Measurements from ENCODE around the gene ABLIM3. TPM values are rescaled to one million over a fixed set of nuclear protein-coding genes. Genes with fewer than 3 reads are reported as not detected.

Gene ABLIM3
- total RNA-seq, 1 donor from 2014 or later = 3.6 TPM

- Mint-ChIP-seq H3K36me3 (ENCODE audit: low read depth, unreplicated experiment) (no peaks in the 10 kb centered on the region), H3K9me3 (ENCODE audit: unreplicated experiment) (no peaks in the 10 kb centered on the region), H3K4me1 (ENCODE audit: unreplicated experiment) (peaks cover 19% of the 10 kb centered on the region), H3K27me3 (ENCODE audit: unreplicated experiment) (peaks cover 9% of the 10 kb centered on the region), H3K27ac (ENCODE audit: unreplicated experiment) (no peak overlapping the region), H3K4me3 (ENCODE audit: unreplicated experiment) (no peak overlapping the region)
- DNase-seq (ENCODE audit: low spot score) = no peak
- TF ChIP-seq, protein P1, sequence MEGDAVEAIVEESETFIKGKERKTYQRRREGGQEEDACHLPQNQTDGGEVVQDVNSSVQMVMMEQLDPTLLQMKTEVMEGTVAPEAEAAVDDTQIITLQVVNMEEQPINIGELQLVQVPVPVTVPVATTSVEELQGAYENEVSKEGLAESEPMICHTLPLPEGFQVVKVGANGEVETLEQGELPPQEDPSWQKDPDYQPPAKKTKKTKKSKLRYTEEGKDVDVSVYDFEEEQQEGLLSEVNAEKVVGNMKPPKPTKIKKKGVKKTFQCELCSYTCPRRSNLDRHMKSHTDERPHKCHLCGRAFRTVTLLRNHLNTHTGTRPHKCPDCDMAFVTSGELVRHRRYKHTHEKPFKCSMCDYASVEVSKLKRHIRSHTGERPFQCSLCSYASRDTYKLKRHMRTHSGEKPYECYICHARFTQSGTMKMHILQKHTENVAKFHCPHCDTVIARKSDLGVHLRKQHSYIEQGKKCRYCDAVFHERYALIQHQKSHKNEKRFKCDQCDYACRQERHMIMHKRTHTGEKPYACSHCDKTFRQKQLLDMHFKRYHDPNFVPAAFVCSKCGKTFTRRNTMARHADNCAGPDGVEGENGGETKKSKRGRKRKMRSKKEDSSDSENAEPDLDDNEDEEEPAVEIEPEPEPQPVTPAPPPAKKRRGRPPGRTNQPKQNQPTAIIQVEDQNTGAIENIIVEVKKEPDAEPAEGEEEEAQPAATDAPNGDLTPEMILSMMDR (IDR thresholded peaks at IDR 0.05; ENCODE audit: unreplicated experiment) = no peak
Measured at GRCh38 chr5:149138182-149138923, 2.9 kb upstream of the ABLIM3 start.

DNA sequence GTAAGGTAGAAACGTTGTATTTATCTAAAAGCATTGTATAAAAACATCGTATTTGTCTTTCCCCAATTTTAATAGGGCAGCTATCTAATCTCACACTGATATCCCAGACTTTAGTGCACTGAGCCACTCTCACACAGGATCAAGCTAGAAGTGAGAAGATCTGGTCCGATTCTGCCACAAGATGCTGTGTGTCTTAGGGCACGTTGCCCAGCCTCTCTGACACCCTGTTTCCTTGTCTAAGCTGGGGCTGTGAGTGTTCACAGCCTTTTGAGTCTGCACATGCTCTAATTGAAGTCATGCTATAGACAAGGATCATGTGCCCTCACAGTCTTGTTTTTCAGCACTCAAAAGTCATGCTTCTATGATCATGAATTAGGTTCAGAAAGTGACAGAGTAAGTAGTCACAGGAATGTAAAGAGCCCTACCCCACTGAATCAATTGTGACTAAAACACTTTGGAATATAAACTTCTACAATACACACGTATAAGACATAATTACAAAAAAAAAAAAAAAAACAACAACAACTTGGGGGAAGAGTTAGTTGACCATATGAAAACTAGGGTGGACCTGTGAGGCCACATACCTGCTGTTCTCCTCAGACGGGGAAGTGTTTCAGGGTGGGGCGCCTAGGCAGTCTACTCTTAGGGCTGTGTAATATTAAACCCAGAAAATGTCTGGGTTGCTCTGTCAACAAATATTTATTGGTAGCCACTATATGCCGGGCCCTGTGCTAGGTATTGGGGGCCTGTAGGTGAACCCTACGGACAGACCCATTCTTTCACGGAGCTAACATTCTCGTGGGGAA is 893 bp upstream of the ABLIM3 start:
- no peak overlapping the region for H3K27ac Mint-ChIP-seq (ENCODE audit: unreplicated experiment)
- TF ChIP-seq, protein P1 (IDR thresholded peaks at IDR 0.05; ENCODE audit: unreplicated experiment) = no peak
- H3K4me1 Mint-ChIP-seq (ENCODE audit: unreplicated experiment) = peaks cover 19% of the 10 kb centered on the region
- H3K4me3 Mint-ChIP-seq (ENCODE audit: unreplicated experiment) = no peak overlapping the region
- H3K36me3 Mint-ChIP-seq (ENCODE audit: low read depth, unreplicated experiment) = no peaks in the 10 kb centered on the region
- H3K9me3 Mint-ChIP-seq (ENCODE audit: unreplicated experiment) = no peaks in the 10 kb centered on the region
- no peak for DNase-seq (ENCODE audit: low spot score)
- H3K27me3 Mint-ChIP-seq (ENCODE audit: unreplicated experiment) = peaks cover 6% of the 10 kb centered on the region

DNA sequence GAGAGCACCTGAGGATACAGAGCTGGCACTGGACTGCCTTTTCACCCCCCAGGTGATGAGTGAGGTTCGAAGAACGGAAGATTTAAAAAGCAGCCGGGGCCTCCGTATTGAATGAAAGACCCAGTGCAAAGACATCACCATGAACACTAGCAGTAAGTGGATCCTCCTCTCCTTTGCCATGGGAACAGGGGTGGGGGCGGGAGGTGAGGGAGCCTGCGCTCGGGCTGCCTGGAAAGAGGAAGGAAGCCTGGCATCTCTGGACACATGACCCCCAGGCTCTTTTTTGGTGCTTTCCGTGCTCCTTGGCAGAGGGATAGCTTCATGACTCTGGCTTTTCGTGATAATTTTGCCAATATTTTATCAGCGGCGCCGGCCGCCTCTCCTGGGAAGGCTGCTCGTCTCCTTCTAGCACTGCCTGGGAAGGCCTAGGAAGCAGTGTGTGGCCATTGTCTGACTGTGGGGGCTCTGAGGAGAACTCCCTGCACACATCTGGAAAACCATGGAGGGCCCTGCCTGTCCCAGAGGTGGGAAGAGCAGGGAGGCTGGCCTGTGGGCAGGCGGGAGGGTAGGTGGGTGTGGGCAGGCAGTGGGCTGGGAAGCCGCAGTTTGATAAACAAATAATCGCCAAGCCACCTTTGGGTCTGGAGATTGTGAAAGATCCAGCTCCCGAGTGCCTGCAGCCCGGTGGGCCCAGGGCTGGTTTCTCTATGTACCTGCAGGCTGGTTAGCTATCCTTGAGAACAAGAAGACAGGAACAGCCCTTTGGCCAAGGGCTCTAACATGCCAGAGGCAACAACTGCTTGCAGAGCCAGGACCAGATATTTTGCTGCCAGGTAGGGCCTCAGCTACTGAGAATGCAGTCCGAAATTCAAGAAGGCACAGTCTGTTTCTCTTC is 911 bp downstream of the ABLIM3 start:
- Mint-ChIP-seq H3K4me1 (ENCODE audit: unreplicated experiment) (peaks cover 12% of the 10 kb centered on the region), H3K27ac (ENCODE audit: unreplicated experiment) (no peak overlapping the region), H3K27me3 (ENCODE audit: unreplicated experiment) (peaks cover 6% of the 10 kb centered on the region), H3K4me3 (ENCODE audit: unreplicated experiment) (no peak overlapping the region), H3K9me3 (ENCODE audit: unreplicated experiment) (no peaks in the 10 kb centered on the region), H3K36me3 (ENCODE audit: low read depth, unreplicated experiment) (no peaks in the 10 kb centered on the region)
- DNase-seq (ENCODE audit: low spot score) = no peak
- TF ChIP-seq, protein P1 (IDR thresholded peaks at IDR 0.05; ENCODE audit: unreplicated experiment) = no peak

DNA sequence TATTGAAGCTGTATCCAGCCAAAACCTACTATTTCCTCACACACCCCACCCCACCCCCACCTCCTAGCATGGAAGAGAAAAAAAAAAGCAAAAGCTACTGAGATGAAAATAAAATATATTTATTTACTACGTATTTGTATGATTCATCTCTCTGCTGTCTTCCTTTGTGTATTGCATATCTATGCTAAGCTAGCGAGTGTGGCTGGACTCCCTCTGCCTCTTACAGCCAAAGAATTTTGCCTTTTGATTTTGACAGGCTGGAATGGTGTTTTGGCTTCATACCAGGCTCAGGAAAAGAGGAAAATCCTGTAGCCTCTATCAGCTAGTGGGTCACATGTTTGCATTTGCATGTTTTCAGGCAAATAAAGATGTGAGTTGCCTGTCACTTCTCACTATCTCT is 2.2 kb downstream of the ABLIM3 start:
- H3K27ac Mint-ChIP-seq (ENCODE audit: unreplicated experiment) = no peak overlapping the region
- H3K27me3 Mint-ChIP-seq (ENCODE audit: unreplicated experiment) = peaks cover 6% of the 10 kb centered on the region
- no peaks in the 10 kb centered on the region for H3K9me3 Mint-ChIP-seq (ENCODE audit: unreplicated experiment)
- no peak overlapping the region for H3K4me3 Mint-ChIP-seq (ENCODE audit: unreplicated experiment)
- H3K4me1 Mint-ChIP-seq (ENCODE audit: unreplicated experiment) = peaks cover under 1% of the 10 kb centered on the region
- DNase-seq (ENCODE audit: low spot score) = no peak
- TF ChIP-seq, protein P1 (IDR thresholded peaks at IDR 0.05; ENCODE audit: unreplicated experiment) = no peak
- no peaks in the 10 kb centered on the region for H3K36me3 Mint-ChIP-seq (ENCODE audit: low read depth, unreplicated experiment)
